Activated CD8-positive, alpha-beta memory T cell treated with anti-CD3 and anti-CD28 coated beads, Interleukin-2, amount 50 U/mL, for 4 hours (primary cell): Measurements from ENCODE around the gene ST7.
"Not testable (repeated sequence)": the region's sequence is repeated elsewhere in the genome, so short reads cannot be mapped to it uniquely, and the experiment has no call there.

Experiments used
- DNase-seq: peaks from one replicate; pipeline ENCODE4 v3.0.0-alpha.2; 2020

ST7 gene

GRCh38 chr7:116953372-116953905 lies at the start of gene ST7:
ST7 (plus strand) TSS chr7:116953501; CDS start chr7:116953541, 40 bp downstream.
- peak; percentile 70 for DNase-seq

- no peak for DNase-seq
Measured at GRCh38 chr7:116906391-116906790, 46.9 kb upstream of the ST7 start.

GRCh38 chr7:116910383-116910782 lies 42.9 kb upstream of the ST7 start:
- no peak for DNase-seq

GRCh38 chr7:116911801-116912200 lies 41.5 kb upstream of the ST7 start:
- DNase-seq, result no peak

GRCh38 chr7:116912269-116912909 lies 40.9 kb upstream of the ST7 start:
- DNase-seq, result no peak

- no peak for DNase-seq
Measured at GRCh38 chr7:116918704-116919103, 34.6 kb upstream of the ST7 start.

- DNase-seq, result no peak
Measured at GRCh38 chr7:116920359-116920758, 32.9 kb upstream of the ST7 start.

- no peak for DNase-seq
Measured at GRCh38 chr7:116922545-116922944, 30.8 kb upstream of the ST7 start.

- DNase-seq, result no peak
Measured at GRCh38 chr7:116924741-116925140, 28.6 kb upstream of the ST7 start.

- no peak for DNase-seq
Measured at GRCh38 chr7:116929021-116929420, 24.3 kb upstream of the ST7 start.

GRCh38 chr7:116929914-116930913 lies 23.1 kb upstream of the ST7 start:
- peak; percentile 74 for DNase-seq

- no peak for DNase-seq
Measured at GRCh38 chr7:116932566-116932965, 20.7 kb upstream of the ST7 start.

- no peak for DNase-seq
Measured at GRCh38 chr7:116933465-116933864, 19.8 kb upstream of the ST7 start.

- DNase-seq, result no peak
Measured at GRCh38 chr7:116934580-116934979, 18.7 kb upstream of the ST7 start.

GRCh38 chr7:116936844-116937243 lies 16.5 kb upstream of the ST7 start:
- not testable (repeated sequence) for DNase-seq

GRCh38 chr7:116938678-116939077 lies 14.6 kb upstream of the ST7 start:
- DNase-seq, result no peak

GRCh38 chr7:116940689-116941370 lies 12.5 kb upstream of the ST7 start:
- DNase-seq, result no peak

- DNase-seq, result no peak
Measured at GRCh38 chr7:116942504-116942903, 10.8 kb upstream of the ST7 start.

- DNase-seq, result no peak
Measured at GRCh38 chr7:116948934-116949333, 4.4 kb upstream of the ST7 start.

- DNase-seq, result no peak
Measured at GRCh38 chr7:116949941-116950801, 3.1 kb upstream of the ST7 start.

- DNase-seq, result no peak
Measured at GRCh38 chr7:116950889-116951351, 2.4 kb upstream of the ST7 start.
